Measurements from ENCODE around the gene GDF10.

The GDF10 gene

DNA sequence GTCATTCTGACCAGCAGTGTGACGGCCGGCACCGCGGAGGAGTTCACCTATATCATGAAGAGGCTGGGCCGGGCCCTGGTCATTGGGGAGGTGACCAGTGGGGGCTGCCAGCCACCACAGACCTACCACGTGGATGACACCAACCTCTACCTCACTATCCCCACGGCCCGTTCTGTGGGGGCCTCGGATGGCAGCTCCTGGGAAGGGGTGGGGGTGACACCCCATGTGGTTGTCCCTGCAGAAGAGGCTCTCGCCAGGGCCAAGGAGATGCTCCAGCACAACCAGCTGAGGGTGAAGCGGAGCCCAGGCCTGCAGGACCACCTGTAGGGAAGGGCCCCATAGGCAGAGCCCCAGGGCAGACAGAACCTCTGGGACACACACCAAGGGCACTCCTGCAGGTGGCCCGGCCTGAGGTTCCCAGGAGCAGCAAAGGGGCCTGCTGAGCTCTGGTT lies 57.2 kb downstream of the GDF10 start:
- no peak for DNase-seq

- DNase-seq, result no peak
Observed at GRCh38 chr10:47357911-47358310, 57.9 kb downstream of the GDF10 start.

DNA sequence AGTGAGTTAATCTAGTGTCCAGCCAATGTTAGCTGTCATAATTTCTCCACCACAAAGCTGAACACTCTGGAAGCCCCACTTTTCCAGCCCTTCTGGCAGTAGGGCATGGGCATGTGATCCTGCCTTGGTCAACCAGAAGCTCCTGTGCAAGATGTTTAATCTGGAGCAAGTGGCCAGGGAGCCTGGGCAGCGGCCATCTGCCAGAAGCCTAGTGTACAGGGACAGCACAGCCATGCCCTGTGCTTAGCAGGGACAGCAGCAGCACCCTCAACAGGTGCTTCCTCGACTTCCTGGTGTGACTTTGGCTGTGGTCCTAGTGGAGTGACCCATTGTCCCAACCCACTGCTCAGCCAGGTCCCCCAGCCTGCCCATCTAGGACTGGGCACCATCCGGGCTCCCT lies 58.5 kb downstream of the GDF10 start:
- DNase-seq, result no peak

- no peak for DNase-seq
Observed at GRCh38 chr10:47359101-47359500, 59.1 kb downstream of the GDF10 start.

GRCh38 chr10:47359626-47360418 lies 59.8 kb downstream of the GDF10 start:
- DNase-seq, result no peak

GRCh38 chr10:47360419-47361040 lies 60.5 kb downstream of the GDF10 start:
- no peak for DNase-seq

DNA sequence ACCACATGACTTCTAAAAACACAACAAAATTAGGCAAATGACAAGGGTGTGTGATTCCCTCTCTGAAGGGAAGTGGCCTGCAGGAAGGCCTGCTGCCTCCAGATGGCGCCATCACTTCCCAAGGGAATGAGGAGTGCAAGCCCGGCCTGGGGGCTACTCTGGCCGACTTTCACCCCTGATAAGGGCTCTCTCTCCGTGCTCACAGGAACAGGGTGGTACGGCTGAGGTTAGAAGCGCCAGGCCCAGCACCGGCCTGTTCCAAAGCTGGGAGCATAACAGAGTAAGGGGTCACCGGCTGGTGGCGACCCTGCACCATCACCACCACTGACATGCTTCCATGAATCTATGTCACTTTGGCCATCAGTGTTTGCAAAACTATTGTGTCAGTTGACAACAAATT lies 61.3 kb downstream of the GDF10 start:
- DNase-seq, result peak; percentile 22

GRCh38 chr10:47362199-47362598 lies 62.2 kb downstream of the GDF10 start:
- DNase-seq, result no peak
